Endothelial cell of umbilical vein (primary cell): ENCODE measurements around the gene USP6NL.

ENCODE experiments used
- CTCF ChIP-seq, 2 donors: IDR thresholded peaks; 1 replicate in 1 of 2; 2 replicates in 1 of 2; pipeline ENCODE4 v1.5.1; 2011; ENCODE audit warnings: low read length in 2 of 2, mild to moderate bottlenecking in 2 of 2, moderate library complexity in 2 of 2, control low read depth in 1 of 2, inconsistent platforms in 1 of 2, low read depth in 1 of 2; ENCODE audit not compliant: insufficient read depth in 1 of 2; ENCODE audit errors: extremely low read depth in 1 of 2
- MYC ChIP-seq: IDR thresholded peaks from one replicate; pipeline ENCODE4 v1.6.1; 2011; ENCODE audit warnings: mild to moderate bottlenecking, low read depth, low read length
- POLR2AphosphoS5 ChIP-seq: IDR thresholded peaks from 2 replicates; pipeline ENCODE4 v1.6.1; 2012; ENCODE audit warnings: low read depth, mild to moderate bottlenecking, control low read depth, low read length, moderate library complexity; ENCODE audit not compliant: insufficient read depth
- TF ChIP-seq, protein P1 (sequence below): IDR thresholded peaks from 2 replicates; pipeline ENCODE4 v1.6.1; 2011; ENCODE audit not compliant: insufficient read depth, insufficient read length

- no peak for TF ChIP-seq MYC
- TF ChIP-seq CTCF (IDR thresholded peaks at IDR 0.05; ENCODE audit: extremely low read depth in 1 of 2, insufficient read depth in 1 of 2, low read depth in 1 of 2, low read length in 2 of 2) = no peak
- TF ChIP-seq POLR2AphosphoS5 = no peak
- TF ChIP-seq, protein P1, sequence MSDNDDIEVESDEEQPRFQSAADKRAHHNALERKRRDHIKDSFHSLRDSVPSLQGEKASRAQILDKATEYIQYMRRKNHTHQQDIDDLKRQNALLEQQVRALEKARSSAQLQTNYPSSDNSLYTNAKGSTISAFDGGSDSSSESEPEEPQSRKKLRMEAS = no peak
Observed at GRCh38 chr10:11478807-11479206, 132.6 kb downstream of the USP6NL start.
